ENCODE measurements around the gene GASK1A. TPM values are rescaled to one million over a fixed set of nuclear protein-coding genes. Genes with fewer than 3 reads are reported as not detected.

Gene GASK1A
- total RNA-seq, 1 experiment from 2014 or later, result not detected

- H3K27me3 ChIP-seq (ENCODE audit: control insufficient read depth, insufficient read depth, low read length), result peaks cover 4% of the 10 kb centered on the region; the same call in 1 of the 2 replicates
- no peak overlapping the region for H3K4me3 ChIP-seq (ENCODE audit: low read depth in 2 of 2, low read length in 2 of 2)
- H3K9me3 ChIP-seq (ENCODE audit: control insufficient read depth, insufficient read depth, low read depth, low read length), result no peaks in the 10 kb centered on the region
- ChIA-PET POLR2A (interaction anchor here (0.6 kb wide), 1 partner anchor 23 kb away, joined by 4 read pairs; no protein-coding TSS in a partner anchor), CTCF (no interaction called here)
- no TSS peak for BruUV-seq (replicated peaks)
- no peak for DNase-seq (ENCODE audit: low read depth, low spot score)
- no peak for ATAC-seq
- in situ Hi-C loops (cut with HindIII; ENCODE audit: low pct_unique_long_range_greater_than_20kb, low sequenced_read_pairs) (no loop called here), intact Hi-C loops (cut with micrococcal nuclease; ENCODE audit: unreplicated experiment) (loop anchor here (5.0 kb wide), 1 partner anchor 193 kb away; no protein-coding TSS in a partner anchor)
- H3K27ac ChIP-seq (ENCODE audit: low read length), result no peak overlapping the region
- no peaks in the 10 kb centered on the region for H3K36me3 ChIP-seq (ENCODE audit: control insufficient read depth, insufficient read depth, low read length)
- no peaks in the 10 kb centered on the region for H3K4me1 ChIP-seq (ENCODE audit: control insufficient read depth, insufficient read depth, low read length)
- TF ChIP-seq SIN3A (IDR thresholded peaks at IDR 0.05; ENCODE audit: borderline replicate concordance, insufficient read depth, low read depth, low read length) (no peak), TCF7L2 (IDR thresholded peaks at IDR 0.05; ENCODE audit: low read depth, low read length) (no peak), POLR2AphosphoS5 (IDR thresholded peaks at IDR 0.05; ENCODE audit: low read depth, low read length) (no peak), CTCF (IDR thresholded peaks at IDR 0.05) (no peak)
- TF ChIP-seq, protein P1, sequence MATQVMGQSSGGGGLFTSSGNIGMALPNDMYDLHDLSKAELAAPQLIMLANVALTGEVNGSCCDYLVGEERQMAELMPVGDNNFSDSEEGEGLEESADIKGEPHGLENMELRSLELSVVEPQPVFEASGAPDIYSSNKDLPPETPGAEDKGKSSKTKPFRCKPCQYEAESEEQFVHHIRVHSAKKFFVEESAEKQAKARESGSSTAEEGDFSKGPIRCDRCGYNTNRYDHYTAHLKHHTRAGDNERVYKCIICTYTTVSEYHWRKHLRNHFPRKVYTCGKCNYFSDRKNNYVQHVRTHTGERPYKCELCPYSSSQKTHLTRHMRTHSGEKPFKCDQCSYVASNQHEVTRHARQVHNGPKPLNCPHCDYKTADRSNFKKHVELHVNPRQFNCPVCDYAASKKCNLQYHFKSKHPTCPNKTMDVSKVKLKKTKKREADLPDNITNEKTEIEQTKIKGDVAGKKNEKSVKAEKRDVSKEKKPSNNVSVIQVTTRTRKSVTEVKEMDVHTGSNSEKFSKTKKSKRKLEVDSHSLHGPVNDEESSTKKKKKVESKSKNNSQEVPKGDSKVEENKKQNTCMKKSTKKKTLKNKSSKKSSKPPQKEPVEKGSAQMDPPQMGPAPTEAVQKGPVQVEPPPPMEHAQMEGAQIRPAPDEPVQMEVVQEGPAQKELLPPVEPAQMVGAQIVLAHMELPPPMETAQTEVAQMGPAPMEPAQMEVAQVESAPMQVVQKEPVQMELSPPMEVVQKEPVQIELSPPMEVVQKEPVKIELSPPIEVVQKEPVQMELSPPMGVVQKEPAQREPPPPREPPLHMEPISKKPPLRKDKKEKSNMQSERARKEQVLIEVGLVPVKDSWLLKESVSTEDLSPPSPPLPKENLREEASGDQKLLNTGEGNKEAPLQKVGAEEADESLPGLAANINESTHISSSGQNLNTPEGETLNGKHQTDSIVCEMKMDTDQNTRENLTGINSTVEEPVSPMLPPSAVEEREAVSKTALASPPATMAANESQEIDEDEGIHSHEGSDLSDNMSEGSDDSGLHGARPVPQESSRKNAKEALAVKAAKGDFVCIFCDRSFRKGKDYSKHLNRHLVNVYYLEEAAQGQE (IDR thresholded peaks at IDR 0.05; ENCODE audit: insufficient read depth in 1 of 2, low read depth in 2 of 2, low read length in 1 of 2), result no peak
Measured at GRCh38 chr3:42964266-42964665, 14.8 kb upstream of the GASK1A start.

DNA sequence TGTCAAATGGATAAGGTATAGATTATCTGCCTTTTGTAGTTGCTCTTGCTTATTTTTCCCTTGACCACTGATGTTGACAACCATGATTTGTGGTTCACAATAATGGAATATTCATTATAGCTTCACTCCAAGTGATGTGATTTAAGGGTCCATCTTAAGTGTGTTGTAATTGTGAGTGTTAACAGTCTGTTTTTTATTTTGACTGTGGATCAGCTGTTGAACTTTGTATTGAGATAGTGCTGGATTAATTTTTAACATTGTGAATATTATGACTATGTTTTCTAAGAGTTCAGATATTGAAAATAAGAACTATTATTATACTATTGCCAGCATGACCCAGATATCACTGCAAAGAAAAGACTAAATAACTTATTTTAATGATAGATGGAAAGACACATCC is 8.6 kb upstream of the GASK1A start:
- H3K36me3 ChIP-seq (ENCODE audit: control insufficient read depth, insufficient read depth, low read length), result no peaks in the 10 kb centered on the region
- H3K27ac ChIP-seq (ENCODE audit: low read length), result no peak overlapping the region
- ChIA-PET CTCF (no interaction called here), POLR2A (no interaction called here)
- in situ Hi-C loops (cut with HindIII; ENCODE audit: low pct_unique_long_range_greater_than_20kb, low sequenced_read_pairs) (no loop called here), intact Hi-C loops (cut with micrococcal nuclease; ENCODE audit: unreplicated experiment) (no loop called here)
- DNase-seq (ENCODE audit: low read depth, low spot score) (no peak), ATAC-seq (no peak)
- H3K4me1 ChIP-seq (ENCODE audit: control insufficient read depth, insufficient read depth, low read length), result no peaks in the 10 kb centered on the region
- no TSS peak for BruUV-seq (replicated peaks)
- TF ChIP-seq, protein P1 (IDR thresholded peaks at IDR 0.05; ENCODE audit: insufficient read depth in 1 of 2, low read depth in 2 of 2, low read length in 1 of 2), result no peak
- TF ChIP-seq TCF7L2 (IDR thresholded peaks at IDR 0.05; ENCODE audit: low read depth, low read length) (no peak), POLR2AphosphoS5 (IDR thresholded peaks at IDR 0.05; ENCODE audit: low read depth, low read length) (no peak), CTCF (IDR thresholded peaks at IDR 0.05) (no peak), SIN3A (IDR thresholded peaks at IDR 0.05; ENCODE audit: borderline replicate concordance, insufficient read depth, low read depth, low read length) (no peak)
- peaks cover 2% of the 10 kb centered on the region; the same call in 1 of the 2 replicates for H3K27me3 ChIP-seq (ENCODE audit: control insufficient read depth, insufficient read depth, low read length)
- H3K4me3 ChIP-seq (ENCODE audit: low read depth in 2 of 2, low read length in 2 of 2), result no peak overlapping the region
- H3K9me3 ChIP-seq (ENCODE audit: control insufficient read depth, insufficient read depth, low read depth, low read length), result no peaks in the 10 kb centered on the region
